A172 (cell line): ENCODE data around the gene UGT1A3. TPM values are rescaled to one million over a fixed set of nuclear protein-coding genes. Genes with fewer than 3 reads are reported as not detected.
A peak's percentile ranks its signal among the peaks of the same experiment; 100 is the strongest.

Experiments
- DNase-seq: peaks from one replicate; pipeline ENCODE4 v3.0.0-alpha.2; 2015; ENCODE audit warnings: low spot score
- total RNA-seq: library from RNA; depleted of rRNA; stranded (reverse); fragments of >200 nt; shearing (Covaris generic); gene quantifications from 2 replicates; pipeline ENCODE4 v1.2.3, GENCODE V29; 2014; rRNA removed

Gene UGT1A3
- total RNA-seq, 1 experiment from 2014 or later = not detected

DNA sequence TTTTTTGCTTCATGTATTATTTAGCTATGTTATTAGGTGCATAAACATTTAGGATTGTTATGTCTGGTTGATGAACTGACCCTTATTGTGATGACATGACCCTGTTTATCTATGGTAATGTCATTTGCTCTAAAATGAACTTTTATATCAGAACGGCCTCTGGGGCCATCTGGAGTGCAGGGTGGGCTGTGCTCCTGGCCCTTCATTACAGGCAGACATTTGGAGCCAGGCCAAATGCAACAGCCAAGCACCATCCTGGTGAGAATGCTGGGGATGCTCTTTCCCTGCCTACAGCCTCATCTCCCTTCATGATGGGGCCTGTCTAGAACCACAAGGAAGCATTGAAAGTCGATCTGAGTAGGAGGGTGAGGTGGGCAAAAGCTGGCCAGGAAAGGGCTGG, 87.5 kb downstream of the UGT1A3 start:
- no peak for DNase-seq

DNA sequence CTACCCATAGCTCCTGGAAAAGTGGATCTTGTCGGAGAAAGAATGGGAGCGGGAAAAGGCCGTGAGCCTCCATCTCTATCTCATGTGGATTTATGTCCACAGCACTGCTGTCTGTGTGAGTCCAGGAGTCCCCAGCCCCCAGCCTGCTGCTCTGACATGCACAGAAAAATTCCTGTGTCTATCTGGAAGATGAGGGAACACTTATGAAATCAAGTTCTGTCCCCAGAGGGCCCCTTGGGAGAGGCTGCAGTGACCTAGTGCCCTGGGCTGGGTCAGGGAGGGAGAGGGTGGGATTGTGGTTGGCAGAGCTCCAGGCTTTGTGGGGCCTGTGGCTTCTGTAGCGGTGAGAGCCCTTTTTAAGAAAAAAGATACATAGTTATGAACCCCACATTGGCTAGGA, 87.9 kb downstream of the UGT1A3 start:
- DNase-seq = peak; percentile 14

DNA sequence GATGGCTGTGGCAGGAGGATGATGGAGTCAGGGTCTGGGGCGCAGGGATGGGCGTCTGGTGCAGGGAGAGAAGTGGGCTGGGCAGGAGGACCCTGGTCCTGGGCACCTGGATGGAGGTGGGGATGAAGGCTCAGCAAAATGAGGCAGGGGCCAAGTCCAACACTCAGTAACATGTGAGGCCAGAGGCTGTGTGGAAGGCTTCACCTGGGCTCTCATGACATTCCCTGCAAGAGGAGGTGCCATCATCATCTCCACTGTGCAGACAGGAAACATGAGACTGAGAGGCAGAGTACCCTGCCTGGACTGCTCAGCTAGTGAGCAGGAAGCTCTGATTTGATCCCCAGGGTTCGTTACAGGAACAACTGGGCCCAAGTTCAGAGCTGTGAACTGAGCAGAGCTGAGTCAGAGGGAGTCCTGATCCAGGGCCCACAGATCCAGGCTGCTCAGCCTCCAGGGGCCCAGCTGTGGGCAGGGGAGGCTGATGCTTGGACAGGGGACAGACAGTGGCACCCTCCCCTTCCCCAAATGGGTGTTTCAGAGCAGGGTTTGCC, 88.6 kb downstream of the UGT1A3 start:
- DNase-seq = no peak

DNA sequence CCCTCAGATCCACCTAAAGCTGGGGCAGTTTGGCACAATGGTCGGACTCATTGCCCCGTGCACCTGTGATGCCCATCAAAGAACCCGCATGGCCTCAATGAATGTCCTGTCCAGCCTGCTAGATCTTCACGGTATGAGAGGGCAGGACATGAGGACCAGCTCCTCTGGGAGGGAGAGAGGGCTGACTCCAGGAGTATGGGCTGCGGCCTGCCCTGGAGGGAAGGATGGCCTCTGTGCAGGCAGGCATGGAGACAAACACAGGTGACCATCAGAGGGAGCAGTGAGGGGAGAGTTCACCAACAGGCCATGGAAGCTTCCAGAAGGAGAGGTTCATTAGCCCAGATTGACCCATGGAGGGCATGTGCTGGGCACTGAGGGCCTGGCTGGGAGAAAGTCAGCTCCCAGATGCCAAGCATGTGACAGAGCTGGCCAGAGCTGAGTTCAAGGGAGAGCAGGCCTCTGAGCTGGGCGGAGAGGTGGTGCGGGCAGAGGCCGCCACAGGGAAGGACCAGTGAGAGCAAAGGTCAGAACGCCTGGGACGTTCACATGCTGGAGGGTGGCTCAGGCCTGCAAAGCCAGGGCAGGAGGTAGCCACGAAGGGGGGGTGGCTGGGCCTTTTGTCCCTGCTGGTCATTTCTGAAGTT, 89.3 kb downstream of the UGT1A3 start:
- DNase-seq = no peak

DNA sequence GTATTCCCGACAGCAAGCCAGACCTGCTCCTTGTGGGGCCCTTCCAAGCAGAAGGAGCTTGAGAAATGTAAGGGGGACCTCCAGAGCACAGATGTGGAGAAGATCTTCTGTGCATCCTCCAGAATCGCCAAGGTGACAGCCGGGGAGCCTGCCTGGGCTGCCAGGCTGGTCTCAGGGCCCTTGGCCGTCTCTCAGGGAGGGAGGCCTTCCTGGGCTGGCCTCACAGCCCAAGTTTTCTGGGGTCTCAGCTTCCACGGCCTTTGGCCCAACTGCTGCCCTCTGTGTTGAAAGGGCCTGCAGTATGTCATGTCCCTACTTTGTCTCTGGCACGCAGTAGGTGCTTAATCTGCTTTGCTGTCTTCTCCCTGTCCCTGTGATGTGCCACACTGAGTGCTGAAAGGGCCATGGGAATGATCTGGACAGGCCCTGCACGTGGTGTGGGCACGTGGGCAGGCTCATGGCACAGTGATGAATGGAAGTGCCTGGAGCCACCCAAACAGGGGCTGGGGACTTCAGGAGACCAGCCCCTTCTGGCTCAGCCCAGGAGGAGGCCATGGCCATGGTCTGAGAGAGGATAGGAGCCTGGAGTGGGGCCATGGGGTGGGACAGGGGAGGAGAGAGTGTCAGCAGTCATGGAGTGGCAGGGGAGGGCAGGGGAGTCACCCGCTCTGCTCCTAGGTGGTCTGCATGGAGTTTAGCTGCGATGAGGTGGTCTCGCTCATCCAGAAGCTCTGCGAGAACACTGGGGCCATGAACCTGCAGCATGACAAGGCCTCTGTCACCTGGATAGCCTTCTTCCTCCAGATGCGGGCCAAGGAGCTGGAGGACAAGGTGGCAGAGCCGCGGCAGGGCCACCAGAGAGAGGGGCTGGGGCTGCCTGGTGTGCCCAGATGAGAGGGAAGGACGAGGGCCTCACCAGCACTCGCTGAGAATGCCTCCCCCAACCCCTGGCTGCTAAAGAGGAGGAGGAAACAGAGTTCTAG, 90.1 kb downstream of the UGT1A3 start:
- DNase-seq = no peak

DNA sequence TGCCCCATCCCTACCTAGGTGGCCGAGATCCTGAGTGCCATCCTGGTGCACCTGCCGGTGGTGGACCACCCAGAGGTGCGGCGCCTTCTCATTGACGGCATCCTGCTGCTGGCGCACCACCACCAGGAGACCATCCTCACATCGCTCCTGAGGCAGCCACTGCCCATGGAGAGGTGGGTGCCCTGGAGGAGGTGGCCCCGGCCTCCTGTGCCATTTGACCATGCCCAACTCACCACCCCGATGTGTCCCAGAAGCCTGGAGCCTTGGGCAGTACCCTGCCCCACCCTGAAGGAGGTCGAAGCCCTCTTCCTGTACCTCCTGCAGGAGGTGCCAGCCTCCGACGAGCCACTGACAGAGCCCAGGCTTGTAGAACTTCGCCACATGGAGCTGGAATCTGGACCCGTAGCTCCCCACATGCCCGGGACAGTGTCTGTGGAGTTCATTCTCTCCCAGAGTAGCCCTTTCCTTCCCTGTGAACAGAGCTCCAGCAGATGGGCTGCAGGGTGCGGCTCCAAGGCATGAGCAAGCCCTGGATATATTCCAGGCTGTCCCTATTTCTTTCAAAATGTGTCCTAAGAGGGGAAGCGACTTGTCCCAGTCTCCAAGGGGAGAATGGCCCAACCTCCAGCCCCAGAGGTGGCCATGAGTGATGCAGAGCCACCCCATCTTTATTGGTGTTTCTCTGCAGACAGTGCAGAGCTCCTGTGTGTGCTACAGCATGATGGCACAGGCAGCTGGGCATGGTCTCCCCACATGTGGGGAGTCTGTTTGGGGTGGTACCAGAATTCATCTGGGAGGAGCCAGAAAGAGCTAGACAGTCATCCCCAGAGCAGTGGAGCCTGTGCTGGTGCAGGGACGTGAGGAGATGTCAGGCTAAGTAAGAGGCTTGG, 91.3 kb downstream of the UGT1A3 start:
- no peak for DNase-seq

DNA sequence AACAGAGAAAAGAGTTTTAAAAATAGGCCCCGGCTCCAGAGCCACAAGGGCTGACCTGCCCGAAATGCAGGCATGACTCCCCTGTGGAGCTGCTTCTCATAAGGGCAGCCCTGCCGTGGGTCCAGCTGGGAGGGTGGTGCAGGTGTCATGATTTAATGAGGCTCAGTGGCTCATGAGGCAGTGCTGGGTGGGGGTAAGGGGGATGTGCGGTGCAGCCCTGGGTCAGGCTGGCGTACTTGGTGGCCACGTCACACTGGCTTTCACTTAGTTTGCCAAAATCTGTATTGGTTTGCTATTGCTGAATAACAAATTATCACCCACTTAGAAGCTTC, 91.9 kb downstream of the UGT1A3 start:
- no peak for DNase-seq

DNA sequence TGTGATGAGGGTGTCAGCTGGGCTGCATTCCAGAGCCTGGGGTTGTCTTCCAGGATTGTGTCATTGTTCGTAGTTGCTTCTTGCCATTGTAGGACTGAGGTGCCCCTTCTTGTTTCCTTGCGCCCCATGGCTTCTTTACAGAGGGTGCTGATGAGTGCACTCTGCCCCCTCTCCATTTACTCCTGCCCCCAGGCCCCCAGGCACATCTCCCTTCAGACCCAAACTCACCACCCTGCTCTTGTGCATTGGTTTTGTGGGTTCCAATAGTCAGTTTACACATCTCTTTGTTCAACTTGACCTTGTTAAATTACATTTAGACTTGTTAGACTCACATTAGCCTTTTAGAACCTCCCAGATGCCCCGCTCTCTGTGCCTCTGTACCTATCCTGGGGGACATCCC, 92.4 kb downstream of the UGT1A3 start:
- DNase-seq = no peak

DNA sequence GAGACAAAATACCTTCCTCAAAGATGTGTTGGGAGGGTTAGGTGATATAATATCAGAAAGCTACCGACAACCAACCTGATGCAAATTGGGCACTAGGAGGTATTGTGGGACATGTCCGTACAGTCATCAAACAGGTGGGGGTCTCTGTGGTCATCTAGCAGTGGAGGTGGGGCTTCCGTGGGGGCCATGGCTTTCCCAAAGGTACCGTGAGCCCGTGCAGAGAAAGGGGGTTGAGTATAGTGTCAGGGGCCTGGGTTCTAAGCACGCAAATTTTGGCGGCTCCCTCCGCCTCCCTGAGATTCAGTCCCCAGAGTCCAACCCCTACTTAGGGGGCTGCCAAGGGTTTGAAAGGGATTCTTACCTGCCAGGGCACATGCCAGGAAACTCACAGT, 92.9 kb downstream of the UGT1A3 start:
- DNase-seq = no peak

DNA sequence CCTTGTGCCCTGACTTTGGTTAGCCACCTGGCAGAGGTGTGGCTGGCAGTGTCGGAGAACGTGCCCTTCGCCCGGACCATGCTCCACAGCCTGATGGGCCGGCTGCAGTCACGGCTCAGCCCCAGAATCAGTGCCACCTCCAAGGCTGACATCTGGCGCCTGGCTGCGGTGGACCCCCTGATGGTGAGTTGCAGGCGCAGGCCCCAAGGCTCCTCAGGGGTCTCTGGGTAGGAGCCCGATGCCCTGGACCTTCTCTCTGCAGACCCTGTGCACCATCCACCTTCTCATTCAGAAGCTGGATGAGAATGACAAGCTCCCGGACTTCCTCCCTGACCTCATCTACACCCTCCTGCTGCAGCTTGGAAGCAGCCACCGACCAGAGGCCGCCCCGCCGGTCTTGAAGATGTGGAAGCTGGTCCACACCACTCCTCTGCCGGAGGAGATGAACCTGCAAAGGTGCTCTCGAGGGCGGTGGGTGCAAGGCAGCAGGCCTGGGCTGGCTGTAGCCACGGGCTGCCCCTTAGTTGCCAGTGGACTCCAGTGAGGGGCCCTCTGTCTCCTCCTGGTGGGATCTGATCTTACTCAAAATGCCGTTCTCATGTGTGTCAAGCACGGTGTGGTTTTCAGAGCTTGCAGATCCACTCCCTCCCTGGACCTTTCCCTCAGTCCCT, 93.4 kb downstream of the UGT1A3 start:
- DNase-seq = no peak

Other genes starting within 250 kb of the UGT1A3 start
- 62.0 and 70.1 TPM in 2 replicates for gene USP40, start 162.3 kb upstream of the UGT1A3 start, total RNA-seq
- not detected in 2 replicates for gene UGT1A8, start 111.4 kb upstream of the UGT1A3 start, total RNA-seq
- gene UGT1A10, start 92.6 kb upstream of the UGT1A3 start, total RNA-seq = not detected in 2 replicates
- gene UGT1A9, start 57.1 kb upstream of the UGT1A3 start, total RNA-seq = not detected in 2 replicates
- gene UGT1A7, start 47.1 kb upstream of the UGT1A3 start, total RNA-seq = not detected in 2 replicates
- 0.05 TPM in 1 of 2 replicates, not detected in the other for gene UGT1A6, start 36.2 kb upstream of the UGT1A3 start, total RNA-seq
- not detected in 2 replicates for gene UGT1A5, start 16.1 kb upstream of the UGT1A3 start, total RNA-seq
- gene UGT1A4, start 10.3 kb upstream of the UGT1A3 start, total RNA-seq = not detected in 2 replicates
- gene UGT1A1, start 31.2 kb downstream of the UGT1A3 start, total RNA-seq = not detected in 2 replicates
- 0.48 TPM in 1 of 2 replicates, not detected in the other for gene MROH2A, start 49.3 kb downstream of the UGT1A3 start, total RNA-seq
- 78.3 and 83.2 TPM in 2 replicates for gene HJURP, start 125.5 kb downstream of the UGT1A3 start, total RNA-seq
- 1.1 and 2.4 TPM in 2 replicates for gene TRPM8, start 188.3 kb downstream of the UGT1A3 start, total RNA-seq